Measurements from ENCODE around the gene MRRF.

MRRF gene

GRCh38 chr9:122378236-122378635, 113.6 kb downstream of the MRRF start:
- DNase-seq (ENCODE audit: low read depth in 2 of 3, low spot score in 2 of 3), result no peak

GRCh38 chr9:122379340-122379739, 114.7 kb downstream of the MRRF start:
- no peak for DNase-seq (ENCODE audit: low read depth in 2 of 3, low spot score in 2 of 3)

DNA sequence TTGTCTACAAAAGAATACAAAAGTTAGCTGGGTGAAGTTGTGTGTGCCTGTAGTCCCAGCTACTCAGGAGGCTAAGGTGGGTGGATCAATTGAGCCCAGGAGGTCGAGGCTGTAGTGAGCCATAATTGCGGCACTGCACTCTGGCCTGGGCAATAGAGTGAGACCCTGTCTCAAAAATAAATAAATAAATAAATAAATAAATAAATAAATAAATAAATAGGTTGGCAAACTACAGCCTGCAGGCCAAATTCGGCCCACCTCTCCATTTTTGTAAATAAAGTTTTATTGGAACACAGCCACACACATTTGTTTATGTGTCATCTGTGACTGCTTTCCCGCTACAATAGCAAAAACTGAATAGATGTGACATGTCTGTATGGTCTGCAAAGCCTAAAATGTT, 115.6 kb downstream of the MRRF start:
- no peak for DNase-seq (ENCODE audit: low read depth in 2 of 3, low spot score in 2 of 3)

Measured in activated CD8-positive, alpha-beta memory T cell treated with anti-CD3 and anti-CD28 coated beads for 48 hours (primary cell).